ENCODE results near the gene NBPF14.
"Not testable (repeated sequence)": the region's sequence is repeated elsewhere in the genome, so short reads cannot be mapped to it uniquely, and the experiment has no call there.

NBPF14 gene

DNA sequence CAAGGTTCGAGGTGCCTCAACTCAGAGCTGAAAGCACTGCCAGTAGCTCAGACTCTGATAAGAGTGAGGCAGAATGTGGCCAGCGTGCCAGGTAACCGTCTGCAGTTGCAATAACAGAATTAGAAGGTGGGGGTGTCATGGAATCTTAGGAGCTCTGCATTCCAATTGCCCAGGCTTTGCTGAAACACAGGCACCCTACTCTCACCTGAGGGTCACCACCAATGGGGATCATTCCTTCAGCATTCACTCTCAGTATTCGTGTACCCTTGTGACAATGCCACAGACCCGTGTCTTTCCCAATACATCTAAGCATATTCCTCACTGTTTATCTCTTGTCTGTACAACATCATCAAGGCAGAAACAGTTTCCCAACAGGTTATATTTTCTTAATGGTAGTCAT, at the start of gene NBPF14:
TSS of gene NBPF14 (minus strand) at position 101 of the 400 bp plus-strand sequence. CDS start 294 bp downstream, outside the sequence.
- ATAC-seq, H3K4me3 Mint-ChIP-seq: not testable (repeated sequence)

GRCh38 chr1:148625451-148625850, 29.6 kb upstream of the NBPF14 start:
- H3K27ac Mint-ChIP-seq, H3K4me1 Mint-ChIP-seq, H3K9me3 Mint-ChIP-seq, H3K36me3 Mint-ChIP-seq, H3K27me3 Mint-ChIP-seq, ATAC-seq, H3K4me3 Mint-ChIP-seq: not testable (repeated sequence)

More for the DNA sequence above, at the start of gene NBPF14:
- not testable (repeated sequence) for H3K9me3 Mint-ChIP-seq, H3K4me1 Mint-ChIP-seq, H3K36me3 Mint-ChIP-seq, H3K27ac Mint-ChIP-seq, H3K27me3 Mint-ChIP-seq

DNA sequence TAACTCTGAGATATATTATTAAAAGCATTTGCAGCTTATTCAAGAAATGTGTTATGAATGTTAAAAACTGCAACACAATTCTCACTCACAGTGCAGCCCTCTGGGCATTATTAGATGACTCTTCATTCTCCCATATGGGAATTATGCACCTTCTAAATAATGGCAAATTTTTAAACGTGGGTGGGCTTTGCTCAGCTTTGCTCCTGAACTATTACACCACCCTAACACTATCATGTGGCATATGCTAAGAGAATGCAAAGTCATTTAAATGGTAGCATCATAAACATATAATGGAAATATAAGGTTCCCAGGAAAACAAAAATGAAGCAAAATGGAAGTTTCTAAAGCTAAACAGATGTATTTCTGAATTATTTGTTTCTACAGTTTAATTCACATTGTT, 22.4 kb upstream of the NBPF14 start:
- not testable (repeated sequence) for H3K36me3 Mint-ChIP-seq, H3K27me3 Mint-ChIP-seq, H3K4me1 Mint-ChIP-seq, H3K4me3 Mint-ChIP-seq, H3K9me3 Mint-ChIP-seq, H3K27ac Mint-ChIP-seq, ATAC-seq

DNA sequence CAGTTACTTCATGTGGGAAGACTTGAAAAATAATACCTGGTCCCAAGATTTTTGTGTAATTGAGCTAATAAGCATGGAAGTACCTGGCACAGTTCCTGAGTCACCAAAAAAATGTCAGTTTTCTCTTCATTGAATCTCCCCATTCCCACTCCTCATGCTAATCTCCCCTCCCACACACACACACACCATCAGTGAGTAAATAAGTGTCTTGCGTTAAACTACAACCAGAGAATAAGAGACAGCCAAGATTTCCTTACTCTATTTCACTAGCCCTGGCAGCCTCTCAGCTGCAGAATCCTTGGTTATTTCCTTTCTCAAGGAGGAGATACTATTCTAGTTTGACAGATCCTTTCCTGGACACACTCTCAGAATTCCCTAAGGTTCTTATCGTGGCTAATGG, 9.5 kb upstream of the NBPF14 start:
- not testable (repeated sequence) for H3K27ac Mint-ChIP-seq, ATAC-seq, H3K9me3 Mint-ChIP-seq, H3K4me3 Mint-ChIP-seq, H3K27me3 Mint-ChIP-seq, H3K4me1 Mint-ChIP-seq, H3K36me3 Mint-ChIP-seq

DNA sequence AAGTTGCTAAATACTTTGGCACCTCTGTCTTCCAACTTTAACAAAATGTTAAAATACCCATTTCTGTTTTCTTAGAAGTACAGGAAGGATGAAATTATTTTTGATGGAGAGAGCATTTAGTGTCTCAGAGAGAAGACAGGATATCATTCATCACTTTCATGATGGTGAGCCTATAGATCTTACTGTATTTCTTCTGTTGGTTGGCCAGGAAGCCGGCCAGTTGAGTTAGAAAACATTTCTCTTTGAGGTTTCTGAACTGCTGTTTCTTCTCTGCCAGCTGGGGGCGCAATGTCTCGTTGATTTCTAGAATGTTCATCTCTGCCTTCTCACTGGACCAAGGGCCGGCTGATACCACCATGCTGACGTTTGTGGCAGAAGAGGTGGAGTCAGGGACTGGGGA, 451 bp downstream of the NBPF14 start:
- not testable (repeated sequence) for H3K27ac Mint-ChIP-seq, H3K27me3 Mint-ChIP-seq, H3K4me1 Mint-ChIP-seq, H3K4me3 Mint-ChIP-seq, H3K36me3 Mint-ChIP-seq, H3K9me3 Mint-ChIP-seq, ATAC-seq

DNA sequence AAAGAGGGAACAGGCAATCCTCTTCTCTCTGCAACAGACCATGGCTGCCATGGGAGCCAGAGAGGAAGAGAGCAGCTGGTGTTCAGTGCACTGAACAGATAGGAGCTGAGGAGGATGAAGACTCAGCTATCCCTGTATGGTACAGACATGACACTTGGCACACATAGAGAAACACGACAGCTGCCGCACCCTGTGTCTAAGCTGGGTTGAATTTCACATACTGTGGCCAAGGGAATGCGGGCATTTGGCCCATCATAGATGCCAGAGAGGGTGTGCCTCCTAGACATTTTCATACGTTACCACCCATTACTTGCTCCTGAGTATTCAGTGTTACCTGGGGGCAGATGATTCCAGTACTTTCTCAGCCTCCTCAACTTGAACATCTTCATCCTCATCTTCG, 4.7 kb downstream of the NBPF14 start:
- H3K9me3 Mint-ChIP-seq, H3K27ac Mint-ChIP-seq, H3K4me1 Mint-ChIP-seq, H3K4me3 Mint-ChIP-seq, H3K36me3 Mint-ChIP-seq, H3K27me3 Mint-ChIP-seq, ATAC-seq: not testable (repeated sequence)

GRCh38 chr1:148532158-148532557, 63.7 kb downstream of the NBPF14 start:
- H3K36me3 Mint-ChIP-seq = not testable (repeated sequence)

GRCh38 chr1:148529101-148529567, 66.7 kb downstream of the NBPF14 start:
- not testable (repeated sequence) for H3K9me3 Mint-ChIP-seq, ATAC-seq, H3K27me3 Mint-ChIP-seq, H3K36me3 Mint-ChIP-seq, H3K27ac Mint-ChIP-seq, H3K4me1 Mint-ChIP-seq
- peak overlapping the region; percentile 71 for H3K4me3 Mint-ChIP-seq

More at GRCh38 chr1:148532158-148532557, 63.7 kb downstream of the NBPF14 start:
- H3K9me3 Mint-ChIP-seq, H3K4me1 Mint-ChIP-seq, H3K27ac Mint-ChIP-seq, H3K4me3 Mint-ChIP-seq, H3K27me3 Mint-ChIP-seq, ATAC-seq: not testable (repeated sequence)

GRCh38 chr1:148528591-148528990, 67.2 kb downstream of the NBPF14 start:
- not testable (repeated sequence) for H3K27ac Mint-ChIP-seq, ATAC-seq

GRCh38 chr1:148526587-148526986, 69.2 kb downstream of the NBPF14 start:
- H3K27me3 Mint-ChIP-seq, H3K4me1 Mint-ChIP-seq, H3K4me3 Mint-ChIP-seq, H3K36me3 Mint-ChIP-seq, ATAC-seq, H3K27ac Mint-ChIP-seq, H3K9me3 Mint-ChIP-seq: not testable (repeated sequence)

More at GRCh38 chr1:148528591-148528990, 67.2 kb downstream of the NBPF14 start:
- H3K36me3 Mint-ChIP-seq, H3K27me3 Mint-ChIP-seq, H3K4me1 Mint-ChIP-seq, H3K9me3 Mint-ChIP-seq: not testable (repeated sequence)
- H3K4me3 Mint-ChIP-seq = peak overlapping the region; percentile 71

DNA sequence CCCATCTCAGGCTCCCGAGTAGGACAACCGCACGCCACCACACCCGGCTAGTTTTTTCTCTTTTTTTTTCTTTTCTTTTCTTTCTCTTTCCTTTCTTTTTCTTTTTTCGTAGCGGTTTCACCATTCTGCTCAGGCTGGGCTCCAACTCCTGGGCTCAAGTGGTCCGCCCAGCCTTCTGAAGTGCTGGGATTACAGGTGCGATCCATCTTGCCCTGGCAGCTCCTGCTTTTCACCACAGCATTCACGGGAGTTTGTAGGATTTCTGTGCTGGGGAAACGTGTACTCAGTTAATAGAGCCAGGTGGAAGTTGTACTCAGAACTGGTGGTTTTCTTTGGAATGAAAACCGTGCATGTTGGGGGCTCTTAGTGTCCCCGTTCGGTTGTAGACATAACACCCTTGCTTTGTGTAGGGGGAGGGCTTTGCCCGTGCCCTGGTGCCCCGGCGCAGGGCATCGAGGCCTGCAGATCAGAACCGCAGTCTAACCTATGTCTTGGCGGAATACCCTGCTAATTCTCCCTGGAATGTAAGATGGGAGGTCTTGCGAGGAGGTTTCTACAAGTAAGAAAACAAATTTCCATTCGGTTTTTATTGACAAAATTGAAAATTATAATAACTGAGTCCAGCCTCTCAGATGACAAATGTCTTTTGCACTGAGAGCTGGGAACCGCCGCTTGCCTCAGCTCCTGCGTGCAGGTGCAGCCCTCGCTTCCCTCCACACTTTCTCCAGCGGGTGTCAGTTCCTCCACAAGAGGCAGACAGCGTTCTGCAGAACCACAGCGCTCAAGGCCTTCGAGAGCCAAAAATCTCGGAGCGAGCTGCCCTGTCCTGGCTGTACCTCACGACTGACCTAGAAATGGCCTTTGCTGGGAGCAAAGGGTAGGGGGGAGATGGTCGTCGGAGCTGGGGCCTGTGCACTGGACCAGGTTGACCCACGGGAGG, 72.3 kb downstream of the NBPF14 start:
- not testable (repeated sequence) for H3K27me3 Mint-ChIP-seq, H3K9me3 Mint-ChIP-seq, H3K4me1 Mint-ChIP-seq, H3K36me3 Mint-ChIP-seq
- H3K27ac Mint-ChIP-seq = peak overlapping the region; percentile 98
- ATAC-seq = peak; percentile 0
- H3K4me3 Mint-ChIP-seq = peak overlapping the region; percentile 81

DNA sequence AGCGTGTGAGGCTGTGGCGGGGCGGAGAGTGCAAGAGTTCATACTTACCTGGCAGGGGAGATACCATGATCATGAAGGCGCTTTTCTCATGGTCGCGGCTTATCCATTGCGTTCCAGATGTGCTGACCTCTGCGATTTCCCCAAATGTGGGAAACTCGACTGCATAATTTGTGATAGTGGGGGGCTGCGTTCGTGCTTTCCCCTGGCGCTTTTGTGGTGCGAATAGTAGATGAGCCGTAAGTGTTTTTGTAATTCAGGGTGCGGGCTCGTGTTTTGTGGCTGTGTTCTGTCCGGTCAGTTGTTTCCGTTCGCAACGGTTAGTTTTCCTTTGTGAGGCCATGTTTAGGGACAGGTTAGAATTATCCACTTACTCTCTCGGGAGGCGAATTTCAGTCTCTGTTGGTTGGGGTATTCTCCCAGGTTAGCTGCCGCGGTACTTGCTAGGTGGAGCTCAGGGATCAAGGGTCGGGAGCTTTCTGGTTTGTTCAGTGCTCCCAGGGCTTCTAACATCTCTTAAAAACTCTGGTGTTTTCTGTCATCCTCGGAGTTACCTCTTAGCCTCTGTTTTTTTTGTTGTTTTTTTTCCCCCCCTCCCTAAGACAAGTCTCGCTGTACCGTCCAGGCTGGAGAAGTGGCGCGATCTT, 73.1 kb downstream of the NBPF14 start:
- not testable (repeated sequence) for H3K9me3 Mint-ChIP-seq, H3K36me3 Mint-ChIP-seq, H3K4me1 Mint-ChIP-seq, H3K27me3 Mint-ChIP-seq
- Mint-ChIP-seq H3K27ac (peak overlapping the region; percentile 98), H3K4me3 (peak overlapping the region; percentile 81)
- peak; percentile 93 for ATAC-seq

DNA sequence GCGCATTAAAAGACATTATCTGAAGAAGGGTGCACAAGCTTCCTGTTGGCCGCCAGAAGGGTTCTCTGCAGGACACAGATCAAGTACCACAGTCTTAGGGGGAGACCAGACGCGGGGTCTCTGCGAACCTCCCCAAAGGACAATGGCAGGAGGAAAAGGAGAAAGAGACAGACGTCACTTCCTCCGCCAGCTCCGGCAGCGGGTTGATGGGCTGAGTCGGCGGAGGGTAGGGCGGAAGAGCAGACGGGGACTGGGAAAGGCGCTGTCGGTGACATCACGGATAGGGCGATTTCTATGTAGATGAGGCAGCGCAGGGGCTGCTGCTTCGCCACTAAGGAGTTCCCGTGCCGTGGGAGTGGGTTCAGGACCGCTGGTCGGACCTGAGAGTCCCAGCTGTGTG, 73.7 kb downstream of the NBPF14 start:
- H3K27me3 Mint-ChIP-seq, H3K9me3 Mint-ChIP-seq, H3K36me3 Mint-ChIP-seq, H3K4me1 Mint-ChIP-seq: not testable (repeated sequence)
- Mint-ChIP-seq H3K4me3 (peak overlapping the region; percentile 81), H3K27ac (peak overlapping the region; percentile 98)
- ATAC-seq = peak; percentile 73

- H3K4me3 Mint-ChIP-seq, H3K4me1 Mint-ChIP-seq, H3K36me3 Mint-ChIP-seq, H3K27me3 Mint-ChIP-seq, H3K9me3 Mint-ChIP-seq, H3K27ac Mint-ChIP-seq, ATAC-seq: not testable (repeated sequence)
Measured at GRCh38 chr1:148514310-148514709, 81.5 kb downstream of the NBPF14 start.

DNA sequence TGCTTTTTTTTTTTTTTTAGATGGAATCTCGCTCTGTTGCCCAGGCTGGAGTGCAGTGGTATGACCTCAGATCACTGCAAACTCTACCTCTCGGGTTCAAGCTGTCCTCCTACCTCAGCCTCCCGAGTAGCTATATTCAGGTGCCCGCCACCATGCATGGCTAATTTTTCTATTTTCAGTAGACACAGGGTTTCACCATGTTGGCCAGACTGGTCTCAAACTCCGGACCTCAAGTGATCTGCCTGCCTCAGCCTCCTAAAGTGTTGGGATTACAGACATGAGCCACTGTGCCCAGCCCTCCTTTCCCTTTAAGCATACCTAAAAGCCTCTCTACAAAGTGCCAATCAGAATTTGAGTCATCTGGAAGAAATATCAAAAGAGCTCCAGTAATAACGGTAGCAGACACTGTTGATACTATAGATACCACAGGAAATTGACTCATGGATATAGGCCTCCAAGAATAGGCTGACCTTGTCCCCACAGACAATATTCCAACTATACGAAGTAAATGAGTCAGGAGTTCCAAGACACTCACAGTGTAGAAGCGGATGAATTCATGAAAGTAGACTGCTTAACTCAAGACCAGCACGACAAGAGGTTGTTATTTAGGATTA, 83.1 kb downstream of the NBPF14 start:
- ATAC-seq, H3K4me3 Mint-ChIP-seq, H3K9me3 Mint-ChIP-seq, H3K36me3 Mint-ChIP-seq, H3K27ac Mint-ChIP-seq, H3K4me1 Mint-ChIP-seq, H3K27me3 Mint-ChIP-seq: not testable (repeated sequence)

GRCh38 chr1:148493933-148494332, 101.9 kb downstream of the NBPF14 start:
- H3K27ac Mint-ChIP-seq, H3K9me3 Mint-ChIP-seq, ATAC-seq, H3K4me3 Mint-ChIP-seq, H3K4me1 Mint-ChIP-seq, H3K27me3 Mint-ChIP-seq, H3K36me3 Mint-ChIP-seq: not testable (repeated sequence)

All from stimulated activated memory B cell treated with anti-CD40 and anti-IgM and Interleukin-4, amounts not matched to agents 10 μg/mL and 1 μg/mL and 100 μg/mL, for 72 hours (primary cell).